ENCODE data around the gene RSPH10B2. TPM values are rescaled to one million over a fixed set of nuclear protein-coding genes. Genes with fewer than 3 reads are reported as not detected.
"Not testable (repeated sequence)": the region's sequence is repeated elsewhere in the genome, so short reads cannot be mapped to it uniquely, and the experiment has no call there.

The RSPH10B2 gene
- total RNA-seq: under 1 TPM; 0.20 to 0.79 (median 0.59) TPM
- polyA plus RNA-seq: under 1 TPM in 2 of 3 donors, not detected in 1; 0.13 to 0.27 TPM
- long read RNA-seq, donor 1: 0 reads
- long read RNA-seq, donor 2: 0 reads

DNA sequence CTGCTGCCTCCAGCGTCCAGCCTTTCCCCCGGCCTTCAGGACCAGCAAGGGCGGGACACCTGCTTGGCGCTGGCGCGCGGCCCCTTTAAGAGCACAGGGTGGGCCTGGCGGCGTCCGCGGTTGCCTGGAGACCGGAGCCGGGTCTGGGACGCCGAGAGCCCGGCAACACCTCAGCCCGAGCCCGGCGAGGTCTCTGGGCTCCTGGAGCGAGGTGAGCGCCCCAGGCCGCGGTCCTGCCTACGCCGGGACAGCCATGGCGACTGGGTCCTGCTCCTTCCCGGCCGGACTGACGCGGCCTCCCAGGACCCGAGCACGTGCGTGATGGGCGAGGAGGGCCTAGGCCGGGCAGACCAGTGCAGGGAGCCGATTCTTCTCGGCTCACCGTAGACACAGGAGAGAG lies at the start of gene RSPH10B2:
Gene RSPH10B2 (plus strand): TSS at position 140 of the 400 bp plus-strand sequence. CDS start 3,575 bp downstream, outside the sequence.
- H3K27ac ChIP-seq; H3K4me3 ChIP-seq; DNase-seq; H3K4me1 ChIP-seq; intact Hi-C loops (cut with DNase I); H3K9me3 ChIP-seq; H3K36me3 ChIP-seq (ENCODE audit: insufficient read depth in 1 of 2, low read depth in 1 of 2); H3K27me3 ChIP-seq (ENCODE audit: insufficient read depth in 3 of 3, low read length in 2 of 3): not testable (repeated sequence)
- WGBS, 3 donors: 17 to 24% (median 19%) methylated on average over 8 to 23 of the region's 38 CpGs
- ATAC-seq: peak; percentile 30 to 64 (median 50)

DNA sequence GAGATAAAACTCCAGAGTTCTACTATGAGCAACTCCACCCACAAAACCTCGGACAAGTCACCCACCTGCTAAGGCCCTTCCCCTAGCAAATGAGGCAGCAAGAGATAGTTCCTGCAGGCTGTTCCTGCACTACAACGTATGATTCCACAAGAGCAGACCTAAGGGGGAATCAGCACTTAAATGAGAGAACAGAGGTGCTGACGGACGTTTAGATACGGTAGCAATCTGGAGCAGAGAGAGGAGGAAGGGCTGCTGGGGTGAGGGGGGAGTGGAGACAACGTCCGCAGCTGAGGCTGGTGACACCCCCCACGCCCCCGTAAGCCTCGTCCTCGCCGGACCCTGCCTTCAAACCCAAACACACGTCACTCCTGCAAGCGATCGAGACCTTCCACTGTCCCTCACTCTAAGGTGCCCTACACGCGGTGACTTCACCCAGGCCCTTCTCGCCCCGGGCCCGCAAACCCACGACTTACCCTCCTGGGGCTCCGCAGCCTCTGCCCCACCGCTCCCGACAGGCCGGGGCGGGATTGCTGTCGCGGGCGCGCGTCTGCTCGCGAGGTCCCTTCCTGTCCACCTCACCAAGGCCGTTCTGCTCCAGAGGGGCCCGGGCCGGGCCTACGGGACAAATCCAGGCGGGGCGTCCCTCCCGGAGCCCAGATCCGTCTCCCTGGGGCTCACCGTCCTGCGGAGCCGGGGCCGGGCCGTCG lies 47.8 kb upstream of the RSPH10B2 start:
- WGBS, 3 donors: 0 to 1% (median 0%) methylated on average over 31 to 47 of the region's 47 CpGs
- Histone ChIP-seq H3K4me3 (peak overlapping the region; percentile 99), H3K27ac (peak overlapping the region; percentile 87), H3K27me3 (ENCODE audit: insufficient read depth in 3 of 3, low read length in 2 of 3) (no peaks in the 10 kb centered on the region), H3K9me3 (no peaks in the 10 kb centered on the region), H3K4me1 (peaks cover 17% of the 10 kb centered on the region), H3K36me3 (ENCODE audit: insufficient read depth in 1 of 2, low read depth in 1 of 2) (peaks cover 5 to 28% of the 10 kb centered on the region in 2 donors)
- DNase-seq (peak; percentile 39 to 66), ATAC-seq (peak in 3 of 4 donors; percentile 11 to 30 (median 28))
- intact Hi-C loops (cut with DNase I): no loop called here
- TF ChIP-seq, protein P1, sequence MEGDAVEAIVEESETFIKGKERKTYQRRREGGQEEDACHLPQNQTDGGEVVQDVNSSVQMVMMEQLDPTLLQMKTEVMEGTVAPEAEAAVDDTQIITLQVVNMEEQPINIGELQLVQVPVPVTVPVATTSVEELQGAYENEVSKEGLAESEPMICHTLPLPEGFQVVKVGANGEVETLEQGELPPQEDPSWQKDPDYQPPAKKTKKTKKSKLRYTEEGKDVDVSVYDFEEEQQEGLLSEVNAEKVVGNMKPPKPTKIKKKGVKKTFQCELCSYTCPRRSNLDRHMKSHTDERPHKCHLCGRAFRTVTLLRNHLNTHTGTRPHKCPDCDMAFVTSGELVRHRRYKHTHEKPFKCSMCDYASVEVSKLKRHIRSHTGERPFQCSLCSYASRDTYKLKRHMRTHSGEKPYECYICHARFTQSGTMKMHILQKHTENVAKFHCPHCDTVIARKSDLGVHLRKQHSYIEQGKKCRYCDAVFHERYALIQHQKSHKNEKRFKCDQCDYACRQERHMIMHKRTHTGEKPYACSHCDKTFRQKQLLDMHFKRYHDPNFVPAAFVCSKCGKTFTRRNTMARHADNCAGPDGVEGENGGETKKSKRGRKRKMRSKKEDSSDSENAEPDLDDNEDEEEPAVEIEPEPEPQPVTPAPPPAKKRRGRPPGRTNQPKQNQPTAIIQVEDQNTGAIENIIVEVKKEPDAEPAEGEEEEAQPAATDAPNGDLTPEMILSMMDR (IDR thresholded peaks at IDR 0.05): no peak

DNA sequence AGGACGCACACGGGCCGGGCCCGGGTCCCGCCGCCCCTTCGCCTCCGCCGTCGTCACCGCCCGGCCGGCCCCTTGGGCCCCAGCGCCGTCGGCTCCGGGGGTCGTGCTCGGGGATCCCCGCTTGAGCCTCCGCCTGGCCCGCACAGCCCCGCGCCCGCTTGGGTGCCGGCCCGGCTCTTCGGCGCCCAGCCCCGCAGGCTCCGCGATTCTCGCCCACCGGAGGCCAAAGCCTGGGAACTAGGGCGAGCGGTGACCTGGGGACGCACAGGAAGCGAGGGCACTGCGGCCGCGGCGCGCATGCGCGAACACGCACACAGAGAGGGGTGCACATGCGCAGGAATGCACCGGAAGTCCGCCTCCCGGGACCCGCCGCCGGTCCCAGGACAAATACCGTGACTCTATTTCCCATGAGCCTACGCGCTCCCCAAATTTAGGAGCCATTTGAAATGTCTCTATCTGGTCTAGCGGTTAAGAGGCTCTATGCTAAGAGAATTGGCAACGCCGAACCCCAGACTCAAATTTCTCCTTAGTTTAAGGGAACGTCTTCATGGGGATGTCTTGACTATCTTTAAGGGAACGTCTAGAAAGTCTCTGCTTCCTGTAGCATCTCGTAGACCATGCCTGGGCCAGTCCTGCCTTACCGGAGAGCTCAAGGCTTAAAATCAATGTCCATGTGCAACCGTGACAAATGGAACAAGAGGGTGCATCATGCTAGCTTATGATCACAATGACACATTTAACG lies 47.1 kb upstream of the RSPH10B2 start, which contains the start of gene ZNF12:
Gene ZNF12 (minus strand): TSS at position 282 of the 742 bp plus-strand sequence. CDS start 1,774 bp downstream, outside the sequence.
- TF ChIP-seq, protein P1 (IDR thresholded peaks at IDR 0.05): no peak
- Histone ChIP-seq H3K36me3 (ENCODE audit: insufficient read depth in 1 of 2, low read depth in 1 of 2) (peaks cover 5 to 23% of the 10 kb centered on the region in 2 donors), H3K9me3 (no peaks in the 10 kb centered on the region), H3K4me3 (peak within 1 kb of the TSS; percentile 99), H3K4me1 (peaks cover 17% of the 10 kb centered on the region), H3K27me3 (ENCODE audit: insufficient read depth in 3 of 3, low read length in 2 of 3) (no peaks in the 10 kb centered on the region), H3K27ac (peak within 1 kb of the TSS; percentile 87)
- intact Hi-C loops (cut with DNase I): no loop called here
- DNase-seq (peak; percentile 98 to 99), ATAC-seq (peak; percentile 100)
- 1% methylated on average over 35 to 65 of the region's 65 CpGs for WGBS, 3 donors

DNA sequence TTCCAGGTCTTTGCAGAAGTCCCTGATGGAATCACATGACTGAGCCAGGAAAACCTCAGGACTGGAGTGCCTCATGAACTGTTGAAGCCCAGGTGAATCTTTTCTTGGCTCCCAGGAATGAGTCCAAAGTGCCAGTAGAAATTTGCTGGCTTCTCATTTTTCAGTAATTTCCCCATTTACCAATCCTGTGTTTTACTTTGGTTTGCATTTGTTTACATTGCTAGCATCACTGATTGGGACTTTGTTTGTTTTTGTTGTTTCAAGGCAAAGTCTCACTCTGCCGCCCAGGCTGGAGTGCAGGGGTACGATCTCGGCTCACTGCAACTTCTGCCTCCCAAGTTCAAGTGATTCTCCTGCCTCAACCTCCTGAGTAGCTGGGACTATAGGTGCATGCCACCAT lies 45.6 kb upstream of the RSPH10B2 start:
- Histone ChIP-seq H3K9me3 (no peaks in the 10 kb centered on the region), H3K27me3 (ENCODE audit: insufficient read depth in 3 of 3, low read length in 2 of 3) (no peaks in the 10 kb centered on the region), H3K27ac (no peak overlapping the region), H3K36me3 (ENCODE audit: insufficient read depth in 1 of 2, low read depth in 1 of 2) (peaks cover 5 to 18% of the 10 kb centered on the region in 2 donors), H3K4me3 (no peak overlapping the region), H3K4me1 (peaks cover 17% of the 10 kb centered on the region)
- 87 to 94% (median 91%) methylated on average over 3 of the region's 3 CpGs for WGBS, 3 donors
- no peak for DNase-seq
- TF ChIP-seq, protein P1 (IDR thresholded peaks at IDR 0.05): no peak
- no peak for ATAC-seq
- intact Hi-C loops (cut with DNase I): no loop called here

DNA sequence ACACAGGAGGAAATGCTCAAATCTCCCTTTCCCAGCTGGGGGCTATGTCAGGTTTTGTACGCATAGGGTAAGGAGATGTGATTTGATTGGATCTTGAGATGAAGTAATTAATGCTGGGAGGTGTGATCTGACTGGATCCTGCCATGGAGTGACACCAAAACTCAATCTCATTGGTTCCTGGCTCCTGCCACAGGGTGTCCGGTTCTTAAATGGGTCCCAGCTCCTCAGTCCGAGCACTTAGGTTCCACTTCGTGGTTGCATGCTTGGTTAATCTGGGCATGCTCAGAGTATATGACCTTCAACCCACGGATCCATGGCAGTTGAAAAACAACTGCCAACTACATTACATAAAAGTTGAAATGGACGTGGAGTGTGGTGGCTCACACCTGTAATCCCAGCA lies 44.1 kb upstream of the RSPH10B2 start:
- whole genome bisulfite sequencing, 3 donors: 85 to 87% (median 87%) methylated on average over 6 of the region's 6 CpGs
- H3K27ac ChIP-seq: no peak overlapping the region
- H3K4me3 ChIP-seq: no peak overlapping the region
- intact Hi-C loops (cut with DNase I): no loop called here
- peaks cover 14% of the 10 kb centered on the region for H3K4me1 ChIP-seq
- no peaks in the 10 kb centered on the region for H3K27me3 ChIP-seq (ENCODE audit: insufficient read depth in 3 of 3, low read length in 2 of 3)
- peaks cover 0 to 5% of the 10 kb centered on the region in 2 donors for H3K36me3 ChIP-seq (ENCODE audit: insufficient read depth in 1 of 2, low read depth in 1 of 2)
- TF ChIP-seq, protein P1 (IDR thresholded peaks at IDR 0.05): no peak
- ATAC-seq: no peak
- no peaks in the 10 kb centered on the region for H3K9me3 ChIP-seq
- no peak for DNase-seq

Data from psoas muscle (tissue), 8 donors.